Caco-2 (cell line): Measurements from ENCODE around the gene PLEK2. TPM values are rescaled to one million over a fixed set of nuclear protein-coding genes. Genes with fewer than 3 reads are reported as not detected.
"Not testable (repeated sequence)": the region's sequence is repeated elsewhere in the genome, so short reads cannot be mapped to it uniquely, and the experiment has no call there.

ENCODE experiments used
- BruUV-seq: library from RNA; stranded (reverse); fragments of 400-500 nt; replicated peaks from 2 replicates; lab custom pipeline; 2021; lab: Mats Ljungman, UMichigan
- CTCF ChIA-PET: fragments of 300-600 bp; sonication (Branson Sonifier 250); formaldehyde crosslinking; loops from one replicate; lab custom pipeline; 2022; ENCODE audit warnings: antibody characterized with exemption; lab: Charles Lee
- POLR2A ChIA-PET: fragments of 300-600 bp; sonication (Branson Sonifier 250); formaldehyde crosslinking; loops from one replicate; lab custom pipeline; 2022; ENCODE audit warnings: antibody characterized with exemption; lab: Charles Lee
- DNase-seq, 2 experiments: peaks; one replicate each; pipeline versions ENCODE4 v3.0.0 to v3.0.0-alpha.2; 2020 to 2022
- H3K27me3 ChIP-seq: replicated peaks from 2 replicates; pipeline ENCODE4 v1.6.0; 2011; ENCODE audit warnings: low read length; ENCODE audit not compliant: control insufficient read depth, insufficient read depth
- H3K36me3 ChIP-seq: 2 replicates; pipeline ENCODE4 v1.5.1; 2011; ENCODE audit warnings: low read length; ENCODE audit not compliant: control insufficient read depth, insufficient read depth
- H3K4me1 ChIP-seq: fragments of 250-450 bp; sonication (Bioruptor Pico); 2 replicates; pipeline ENCODE4 v1.5.1; 2020; ENCODE audit warnings: mild to moderate bottlenecking
- H3K4me3 ChIP-seq: 2 replicates; pipeline ENCODE4 v1.5.1; 2011; ENCODE audit warnings: low read depth, mild to moderate bottlenecking, control low read depth, low read length
- H3K9me3 ChIP-seq: fragments of 250-450 bp; sonication (Bioruptor Pico); 2 replicates; pipeline ENCODE4 v1.5.1; 2020; ENCODE audit warnings: mild to moderate bottlenecking, moderate library complexity
- H3K27ac Mint-ChIP-seq: one replicate; pipeline ENCODE4 v1.8.0; 2022; ENCODE audit warnings: mixed read lengths; ENCODE audit not compliant: unreplicated experiment
- H3K27me3 Mint-ChIP-seq: one replicate; pipeline ENCODE4 v1.8.0; 2022; ENCODE audit warnings: mixed read lengths; ENCODE audit not compliant: insufficient read depth, unreplicated experiment
- H3K36me3 Mint-ChIP-seq: one replicate; pipeline ENCODE4 v1.8.0; 2022; ENCODE audit warnings: mild to moderate bottlenecking, mixed read lengths; ENCODE audit not compliant: insufficient read depth, unreplicated experiment
- H3K4me1 Mint-ChIP-seq: one replicate; pipeline ENCODE4 v1.8.0; 2022; ENCODE audit warnings: low read depth, mixed read lengths; ENCODE audit not compliant: unreplicated experiment
- H3K4me3 Mint-ChIP-seq: one replicate; pipeline ENCODE4 v1.8.0; 2022; ENCODE audit warnings: mild to moderate bottlenecking, moderate library complexity, mixed read lengths; ENCODE audit not compliant: unreplicated experiment
- H3K9me3 Mint-ChIP-seq: one replicate; pipeline ENCODE4 v1.8.0; 2022; ENCODE audit warnings: mixed read lengths; ENCODE audit not compliant: unreplicated experiment
- CTCF ChIP-seq, 2 experiments: fragments of 200-600 bp in 1 of 2; IDR thresholded peaks; 1 replicate in 1 of 2; 2 replicates in 1 of 2; pipeline versions ENCODE4 v1.5.1 to v1.8.0; 2011 to 2022; ENCODE audit warnings: antibody characterized with exemption in 1 of 2, control low read depth in 1 of 2, inconsistent platforms in 1 of 2, low read depth in 1 of 2, low read length in 1 of 2, mild to moderate bottlenecking in 1 of 2, moderate library complexity in 1 of 2; ENCODE audit not compliant: insufficient read depth in 1 of 2, severe bottlenecking in 1 of 2, unreplicated experiment in 1 of 2
- intact Hi-C: fragments of 100-400 bp; cut with micrococcal nuclease; formaldehyde crosslinking; loops from one replicate; pipeline ENCODE4 v1.10.0; 2022; ENCODE audit not compliant: unreplicated experiment
- total RNA-seq: library from RNA; stranded (reverse); gene quantifications from 2 replicates; pipeline ENCODE4 v1.2.3, GENCODE V29; 2022

Gene PLEK2
- total RNA-seq, 1 experiment from 2014 or later: 36.5 TPM

GRCh38 chr14:67457782-67458181 lies 45.8 kb upstream of the PLEK2 start:
- H3K27ac Mint-ChIP-seq: no peak overlapping the region
- H3K36me3 ChIP-seq: no peaks in the 10 kb centered on the region
- CTCF ChIA-PET: no interaction called here
- no peaks in the 10 kb centered on the region for H3K9me3 Mint-ChIP-seq
- no TSS peak for BruUV-seq
- H3K4me3 ChIP-seq: no peak overlapping the region
- H3K4me3 Mint-ChIP-seq: no peak overlapping the region
- H3K4me1 ChIP-seq: no peaks in the 10 kb centered on the region
- no peak for DNase-seq
- no peaks in the 10 kb centered on the region for H3K27me3 ChIP-seq
- no peak for TF ChIP-seq CTCF (IDR thresholded peaks at IDR 0.05; ENCODE audit: insufficient read depth in 1 of 2, low read depth in 1 of 2, low read length in 1 of 2, severe bottlenecking in 1 of 2, unreplicated experiment in 1 of 2)
- no peaks in the 10 kb centered on the region for H3K9me3 ChIP-seq
- no peaks in the 10 kb centered on the region for H3K36me3 Mint-ChIP-seq
- POLR2A ChIA-PET: interaction anchor here (0.6 kb wide), 1 partner anchor 126 kb away, joined by 3 read pairs; no protein-coding TSS in a partner anchor
- no peaks in the 10 kb centered on the region for H3K27me3 Mint-ChIP-seq
- H3K4me1 Mint-ChIP-seq: no peaks in the 10 kb centered on the region
- intact Hi-C loops: no loop called here

- no peak for TF ChIP-seq CTCF (IDR thresholded peaks at IDR 0.05; ENCODE audit: insufficient read depth in 1 of 2, low read depth in 1 of 2, low read length in 1 of 2, severe bottlenecking in 1 of 2, unreplicated experiment in 1 of 2)
- no peak overlapping the region for H3K27ac Mint-ChIP-seq
Observed at GRCh38 chr14:67456732-67457131, 44.8 kb upstream of the PLEK2 start.

GRCh38 chr14:67453575-67454300 lies 41.8 kb upstream of the PLEK2 start:
- BruUV-seq: no TSS peak

More at GRCh38 chr14:67456732-67457131, 44.8 kb upstream of the PLEK2 start:
- Histone ChIP-seq H3K4me3 (no peak overlapping the region), H3K4me1 (no peaks in the 10 kb centered on the region), H3K27me3 (no peaks in the 10 kb centered on the region), H3K9me3 (no peaks in the 10 kb centered on the region), H3K36me3 (no peaks in the 10 kb centered on the region)
- Mint-ChIP-seq H3K36me3 (no peaks in the 10 kb centered on the region), H3K4me1 (no peaks in the 10 kb centered on the region), H3K4me3 (no peak overlapping the region), H3K9me3 (no peaks in the 10 kb centered on the region), H3K27me3 (no peaks in the 10 kb centered on the region)
- BruUV-seq: no TSS peak
- CTCF ChIA-PET: interaction anchor here (1.2 kb wide), 1 partner anchor 70 kb away, joined by 3 read pairs; no protein-coding TSS in a partner anchor
- no peak for DNase-seq
- intact Hi-C loops: no loop called here
- POLR2A ChIA-PET: no interaction called here

GRCh38 chr14:67451667-67452066 lies 39.7 kb upstream of the PLEK2 start:
- H3K27ac Mint-ChIP-seq, H3K36me3 Mint-ChIP-seq, POLR2A ChIA-PET, H3K36me3 ChIP-seq, H3K4me3 ChIP-seq, H3K27me3 ChIP-seq, intact Hi-C loops, H3K4me3 Mint-ChIP-seq, H3K27me3 Mint-ChIP-seq, H3K4me1 Mint-ChIP-seq, BruUV-seq, DNase-seq: not testable (repeated sequence)
- peaks cover 11% of the 10 kb centered on the region for H3K9me3 Mint-ChIP-seq
- peaks cover 15% of the 10 kb centered on the region for H3K9me3 ChIP-seq
- peaks cover 11% of the 10 kb centered on the region for H3K4me1 ChIP-seq
- CTCF ChIA-PET: interaction anchor here (1.4 kb wide), 1 partner anchor 24 kb away, joined by 3 read pairs; no protein-coding TSS in a partner anchor

More at GRCh38 chr14:67453575-67454300, 41.8 kb upstream of the PLEK2 start:
- no peaks in the 10 kb centered on the region for H3K36me3 ChIP-seq
- Mint-ChIP-seq H3K36me3 (no peaks in the 10 kb centered on the region), H3K4me3 (no peak overlapping the region), H3K9me3 (peaks cover 11% of the 10 kb centered on the region), H3K4me1 (no peaks in the 10 kb centered on the region), H3K27ac (no peak overlapping the region), H3K27me3 (no peaks in the 10 kb centered on the region)
- POLR2A ChIA-PET: no interaction called here
- intact Hi-C loops: no loop called here
- TF ChIP-seq CTCF (IDR thresholded peaks at IDR 0.05; ENCODE audit: insufficient read depth in 1 of 2, low read depth in 1 of 2, low read length in 1 of 2, severe bottlenecking in 1 of 2, unreplicated experiment in 1 of 2): no peak
- no peaks in the 10 kb centered on the region for H3K4me1 ChIP-seq
- no peak overlapping the region for H3K4me3 ChIP-seq
- peaks cover 15% of the 10 kb centered on the region for H3K9me3 ChIP-seq
- CTCF ChIA-PET: no interaction called here
- no peaks in the 10 kb centered on the region for H3K27me3 ChIP-seq
- no peak for DNase-seq
